Heart right ventricle (tissue), 16 donors: Measurements from ENCODE around the gene CORO1C. TPM values are rescaled to one million over a fixed set of nuclear protein-coding genes. Genes with fewer than 3 reads are reported as not detected.
A peak's percentile ranks its signal among the peaks of the same experiment; 100 is the strongest.
"Not testable (repeated sequence)": the region's sequence is repeated elsewhere in the genome, so short reads cannot be mapped to it uniquely, and the experiment has no call there.

Experiments
- ATAC-seq, 8 donors: fragments of 200-7000 bp; cut with Tn5 transposase; one replicate each; pipeline ENCODE4 v1.9.1; 2020; ENCODE audit warnings: mild to moderate bottlenecking in 8 of 8, moderate library complexity in 8 of 8, moderate number of reproducible peaks in 1 of 8
- DNase-seq, 2 donors: peaks; one replicate each; pipeline ENCODE4 v3.0.0-alpha.2; 2020
- H3K27ac ChIP-seq, 10 donors: fragments of 200-600 bp; sonication (generic) in 2 of 10; one replicate each; pipeline versions ENCODE4 v1.5.0 to v1.8.0; 2020 to 2022; ENCODE audit warnings: mild to moderate bottlenecking in 3 of 10
- H3K27me3 ChIP-seq, 7 donors: fragments of 200-600 bp; one replicate each; pipeline ENCODE4 v1.8.0; 2021 to 2022; ENCODE audit warnings: mild to moderate bottlenecking in 2 of 7
- H3K36me3 ChIP-seq, 9 donors: fragments of 200-600 bp; sonication (generic) in 1 of 9; one replicate each; pipeline versions ENCODE4 v1.5.0 to v1.8.0; 2020 to 2022; ENCODE audit warnings: mild to moderate bottlenecking in 2 of 9
- H3K4me1 ChIP-seq, 9 donors: fragments of 200-600 bp; sonication (generic) in 1 of 9; one replicate each; pipeline versions ENCODE4 v1.5.0 to v1.8.0; 2020 to 2022; ENCODE audit warnings: mild to moderate bottlenecking in 4 of 9
- H3K4me3 ChIP-seq, 10 donors: fragments of 200-600 bp; sonication (generic) in 2 of 10; one replicate each; pipeline versions ENCODE4 v1.5.0 to v1.8.0; 2020 to 2022; ENCODE audit warnings: mild to moderate bottlenecking in 7 of 10, moderate library complexity in 2 of 10
- H3K9me3 ChIP-seq, 11 donors: fragments of 200-600 bp in 10 of 11; sonication (generic) in 2 of 11; one replicate each; pipeline versions ENCODE4 v1.5.0 to v1.8.0; 2013 to 2022; ENCODE audit warnings: mild to moderate bottlenecking in 2 of 11, control low read depth in 1 of 11, moderate library complexity in 1 of 11
- whole genome bisulfite sequencing, 2 donors: extraction: QIAGEN DNeasy Blood & Tissue Kit; methylation state at CpG; one replicate each; pipeline ENCODE4 v1.1.7; 2013; ENCODE audit warnings: inconsistent platforms in 1 of 2; 5-methylcytosine and 5-hydroxymethylcytosine counted together
- intact Hi-C, 10 donors: fragments of 100-400 bp; cut with DNase I; formaldehyde crosslinking; loops; one replicate each; pipeline versions ENCODE4 v1.11.1 to v1.14.2; 2022
- polyA plus RNA-seq, 2 donors: library from polyadenylated mRNA; stranded (reverse); fragments of 200-250 nt; gene quantifications; one replicate each; pipeline ENCODE4 v1.2.3, GENCODE V29; 2013
- total RNA-seq, 10 donors: library from RNA; stranded (reverse); fragmentation: NEBNext Ultra II Directional in 3 of 10; extraction: Animal tissue kit (Norgen Biotek cat#: 25700) in 3 of 10; gene quantifications; one replicate each; pipeline versions ENCODE4 v1.2.1 to v1.2.4, GENCODE V29; 2021 to 2023
- TF ChIP-seq, protein P1 (sequence below), 9 donors: fragments of 200-600 bp; sonication (generic) in 2 of 9; IDR thresholded peaks; one replicate each; pipeline versions ENCODE4 v1.5.0 to v1.8.0; 2021 to 2022; ENCODE audit warnings: antibody characterized with exemption in 9 of 9, mild to moderate bottlenecking in 5 of 9, moderate library complexity in 1 of 9
- donor health status: Arrhythmogenic right ventricular cardiomyopathy.
- donor health status: ischemic (EF 13 %, LVEDD 7.1; RV severe dilation, severe dysfunction).
- donor health status: healthy with polysubstance abuse.
- donor health status: DM: no; HTN: yes; CAD: no.
- donor health status: DM: no; HTN: no; CAD: no.
- donor health status: ischemic (EF 25% LVEDD 6.9; RV normal size, moderate dysfunction).
- donor health status: ischemic (EF 25% LVEDD 5.7; RV mildly dilated, moderate dysfunction).
- donor health status: healthy.
- donor health status: DM: yes; HTN: yes; CAD: no.
- donor health status: Ischemic cardiomyopathy.
- donor health status: ischemic (EF 35%, LVEDD 5.7; RV mildly dilated, moderate dysfunction).
- donor health status: nonischemic (EF 11% LVEDD 7.7; RV severe dilation, severe dysfunction).
- donor health status: DM: yes; HTN: yes; CAD: no.
- donor health status: PGD.
- donor health status: ischemic (EF 29% LVEDD 5.4; RV normal size, mild dysfunction).
- donor health status: nonischemic (EF 23%, LVEDD 6.1; RV moderate dilation, normal function).

CORO1C gene
- total and polyA plus RNA-seq, 12 donors = 25.5 to 88.6 (median 58.2) TPM

- peak overlapping the region in 1 of 10 donors; percentile 29 for H3K4me3 ChIP-seq
- ATAC-seq = peak in 1 of 8 donors; percentile 14
- DNase-seq = no peak
- H3K9me3 ChIP-seq = no peaks in the 10 kb centered on the region
- intact Hi-C loops = no loop called here
- H3K4me1 ChIP-seq = peaks cover 9 to 66% (median 31%) of the 10 kb centered on the region in 9 donors
- H3K27ac ChIP-seq = peak overlapping the region in 2 of 10 donors; percentile 28 to 93
- no peaks in the 10 kb centered on the region for H3K36me3 ChIP-seq
- H3K27me3 ChIP-seq = no peaks in the 10 kb centered on the region
- TF ChIP-seq, protein P1, sequence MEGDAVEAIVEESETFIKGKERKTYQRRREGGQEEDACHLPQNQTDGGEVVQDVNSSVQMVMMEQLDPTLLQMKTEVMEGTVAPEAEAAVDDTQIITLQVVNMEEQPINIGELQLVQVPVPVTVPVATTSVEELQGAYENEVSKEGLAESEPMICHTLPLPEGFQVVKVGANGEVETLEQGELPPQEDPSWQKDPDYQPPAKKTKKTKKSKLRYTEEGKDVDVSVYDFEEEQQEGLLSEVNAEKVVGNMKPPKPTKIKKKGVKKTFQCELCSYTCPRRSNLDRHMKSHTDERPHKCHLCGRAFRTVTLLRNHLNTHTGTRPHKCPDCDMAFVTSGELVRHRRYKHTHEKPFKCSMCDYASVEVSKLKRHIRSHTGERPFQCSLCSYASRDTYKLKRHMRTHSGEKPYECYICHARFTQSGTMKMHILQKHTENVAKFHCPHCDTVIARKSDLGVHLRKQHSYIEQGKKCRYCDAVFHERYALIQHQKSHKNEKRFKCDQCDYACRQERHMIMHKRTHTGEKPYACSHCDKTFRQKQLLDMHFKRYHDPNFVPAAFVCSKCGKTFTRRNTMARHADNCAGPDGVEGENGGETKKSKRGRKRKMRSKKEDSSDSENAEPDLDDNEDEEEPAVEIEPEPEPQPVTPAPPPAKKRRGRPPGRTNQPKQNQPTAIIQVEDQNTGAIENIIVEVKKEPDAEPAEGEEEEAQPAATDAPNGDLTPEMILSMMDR (IDR thresholded peaks at IDR 0.05) = no peak
- WGBS, 2 donors = 46 to 60% methylated on average over 15 of the region's 15 CpGs
Observed at GRCh38 chr12:108635201-108635996, 95.9 kb downstream of the CORO1C start.

GRCh38 chr12:108634341-108634751 is 97.0 kb downstream of the CORO1C start:
- Histone ChIP-seq H3K27me3 (no peaks in the 10 kb centered on the region), H3K36me3 (no peaks in the 10 kb centered on the region), H3K4me1 (peaks cover 12 to 77% (median 37%) of the 10 kb centered on the region in 9 donors), H3K27ac (peak overlapping the region in 3 of 10 donors; percentile 28 to 93 (median 29)), H3K4me3 (peak overlapping the region in 1 of 10 donors; percentile 65), H3K9me3 (no peaks in the 10 kb centered on the region)
- DNase-seq (no peak), ATAC-seq (peak in 2 of 8 donors; percentile 2 to 9)
- 67 to 81% methylated on average over 4 of the region's 4 CpGs for WGBS, 2 donors
- TF ChIP-seq, protein P1 (IDR thresholded peaks at IDR 0.05) = no peak
- intact Hi-C loops = no loop called here

DNA sequence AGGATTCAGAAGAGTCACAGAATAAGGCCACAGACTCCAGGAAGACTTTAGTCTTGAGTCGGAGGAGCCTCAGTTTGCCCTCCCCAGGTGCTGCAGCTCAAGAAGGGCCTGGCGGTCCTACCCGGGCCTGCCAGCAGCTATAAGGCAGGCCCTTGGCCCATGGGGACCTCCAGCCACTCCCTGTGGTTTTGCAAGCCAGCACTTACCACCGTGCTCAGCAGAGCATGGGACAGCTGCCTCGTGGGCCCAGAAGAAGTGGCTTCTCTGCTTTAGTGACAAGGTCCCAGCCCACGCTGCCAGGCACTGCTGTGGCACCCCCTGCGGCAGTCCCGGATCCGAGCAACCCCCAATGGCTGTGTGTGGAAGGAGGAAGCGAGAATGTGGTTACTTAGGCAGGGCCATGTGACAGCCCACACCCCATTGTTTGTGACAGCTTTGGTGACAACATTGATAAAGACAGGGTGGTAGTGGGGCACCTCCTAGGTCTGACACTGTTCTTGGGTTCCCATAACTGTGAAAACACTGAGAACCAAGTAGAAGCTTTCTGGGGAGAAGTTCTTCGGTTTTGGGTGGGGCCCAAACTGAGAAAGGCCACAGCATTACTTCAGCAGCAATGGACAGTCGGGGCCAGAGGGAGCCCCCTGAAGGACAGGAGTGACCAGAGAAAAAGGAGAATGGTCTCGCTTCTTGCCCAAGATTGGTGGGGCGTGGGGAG is 97.6 kb downstream of the CORO1C start, which contains the start of gene SELPLG:
Gene SELPLG (minus strand): TSS at position 361 of the 715 bp plus-strand sequence. CDS start 9,587 bp downstream, outside the sequence.
- DNase-seq (peak; percentile 56 to 60), ATAC-seq (peak; percentile 22 to 67 (median 44))
- Histone ChIP-seq H3K4me1 (peaks cover 11 to 79% (median 34%) of the 10 kb centered on the region in 9 donors), H3K36me3 (no peaks in the 10 kb centered on the region), H3K9me3 (no peaks in the 10 kb centered on the region), H3K27ac (peak within 1 kb of the TSS in 7 of 10 donors; percentile 10 to 93 (median 30)), H3K4me3 (peak within 1 kb of the TSS in 8 of 10 donors; percentile 7 to 65 (median 20)), H3K27me3 (no peaks in the 10 kb centered on the region)
- TF ChIP-seq, protein P1 (IDR thresholded peaks at IDR 0.05) = peak in 1 of 9 donors; percentile 13
- 74 to 75% methylated on average over 14 of the region's 14 CpGs for WGBS, 2 donors
- intact Hi-C loops = no loop called here

GRCh38 chr12:108633081-108633533 is 98.2 kb downstream of the CORO1C start:
- ATAC-seq = no peak
- DNase-seq = no peak
- Histone ChIP-seq H3K4me1 (peaks cover 7 to 77% (median 28%) of the 10 kb centered on the region in 9 donors), H3K27ac (peak overlapping the region in 6 of 10 donors; percentile 10 to 93 (median 44)), H3K36me3 (no peaks in the 10 kb centered on the region), H3K9me3 (no peaks in the 10 kb centered on the region), H3K4me3 (peak overlapping the region in 8 of 10 donors; percentile 7 to 65 (median 20)), H3K27me3 (no peaks in the 10 kb centered on the region)
- TF ChIP-seq, protein P1 (IDR thresholded peaks at IDR 0.05) = no peak
- WGBS, 2 donors = 91 to 97% methylated on average over 7 of the region's 7 CpGs
- intact Hi-C loops = no loop called here

DNA sequence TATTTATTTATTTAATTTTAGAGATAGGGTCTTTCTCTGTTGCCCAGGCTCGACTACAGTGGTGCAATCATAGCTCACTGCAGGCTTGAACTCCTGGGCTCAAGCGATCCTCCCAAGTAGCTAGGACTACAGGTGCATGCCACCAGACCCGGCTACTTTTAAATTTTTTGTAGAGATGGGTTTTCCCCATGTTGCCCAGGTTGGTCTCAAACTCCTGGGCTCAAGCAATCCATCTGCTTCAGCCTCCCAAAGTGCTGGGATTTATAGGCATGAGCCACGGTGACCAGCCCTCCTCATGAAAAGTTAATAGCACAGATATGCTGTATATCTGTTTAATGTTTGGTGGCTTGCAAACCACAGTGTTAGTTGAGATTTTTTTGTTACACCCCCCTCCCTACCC is 100.1 kb downstream of the CORO1C start:
- intact Hi-C loops, H3K9me3 ChIP-seq, ATAC-seq, H3K27me3 ChIP-seq, DNase-seq: not testable (repeated sequence)
- peaks cover 0 to 79% (median 10%) of the 10 kb centered on the region in 9 donors for H3K4me1 ChIP-seq
- H3K4me3 ChIP-seq = peak overlapping the region in 1 of 10 donors; percentile 65
- H3K36me3 ChIP-seq = peaks cover 0 to 15% (median 0%) of the 10 kb centered on the region in 9 donors
- 92 to 95% methylated on average over 4 of the region's 4 CpGs for WGBS, 2 donors
- H3K27ac ChIP-seq = peak overlapping the region in 1 of 10 donors; percentile 93
